Activated naive CD8-positive, alpha-beta T cell treated with anti-CD3 and anti-CD28 coated beads, Interleukin-2, amount 10 ng/mL, durations not matched to agents 7 days and 5 days (primary cell): Measurements from ENCODE around the gene SUPT4H1. TPM values are rescaled to one million over a fixed set of nuclear protein-coding genes. Genes with fewer than 3 reads are reported as not detected.

ENCODE experiments used
- ATAC-seq: fragments of 150-1000 bp; cut with Tn5 transposase; one replicate; pipeline ENCODE4 v1.10.0; 2021; ENCODE audit warnings: low read depth, moderate library complexity
- POLR2A ChIA-PET: fragments of 350-600 bp; sonication (Branson Sonifier 250); formaldehyde crosslinking; loops from one replicate; lab custom pipeline; 2021; ENCODE audit warnings: antibody characterized with exemption; lab: Charles Lee
- DNase-seq: peaks from one replicate; pipeline ENCODE4 v3.0.0; 2021
- H3K27ac Mint-ChIP-seq: one replicate; pipeline ENCODE4 v1.8.0; 2022; ENCODE audit warnings: mild to moderate bottlenecking, mixed read lengths
- H3K27me3 Mint-ChIP-seq: one replicate; pipeline ENCODE4 v1.8.0; 2022; ENCODE audit warnings: mild to moderate bottlenecking, moderate library complexity, mixed read lengths
- H3K36me3 Mint-ChIP-seq: one replicate; pipeline ENCODE4 v1.8.0; 2021; ENCODE audit warnings: mild to moderate bottlenecking, mixed read lengths
- H3K4me1 Mint-ChIP-seq: one replicate; pipeline ENCODE4 v1.8.0; 2021; ENCODE audit warnings: mixed read lengths
- H3K4me3 Mint-ChIP-seq: one replicate; pipeline ENCODE4 v1.8.0; 2022; ENCODE audit warnings: mild to moderate bottlenecking, moderate library complexity, mixed read lengths
- H3K9me3 Mint-ChIP-seq: one replicate; pipeline ENCODE4 v1.8.0; 2021; ENCODE audit warnings: mixed read lengths
- total RNA-seq, 2 experiments: library from RNA; stranded (reverse); gene quantifications; one replicate each; pipeline ENCODE4 v1.2.3, GENCODE V29; 2021

The SUPT4H1 gene
- total RNA-seq, 2 experiments from 2014 or later = 66.4 to 70.2 TPM

DNA sequence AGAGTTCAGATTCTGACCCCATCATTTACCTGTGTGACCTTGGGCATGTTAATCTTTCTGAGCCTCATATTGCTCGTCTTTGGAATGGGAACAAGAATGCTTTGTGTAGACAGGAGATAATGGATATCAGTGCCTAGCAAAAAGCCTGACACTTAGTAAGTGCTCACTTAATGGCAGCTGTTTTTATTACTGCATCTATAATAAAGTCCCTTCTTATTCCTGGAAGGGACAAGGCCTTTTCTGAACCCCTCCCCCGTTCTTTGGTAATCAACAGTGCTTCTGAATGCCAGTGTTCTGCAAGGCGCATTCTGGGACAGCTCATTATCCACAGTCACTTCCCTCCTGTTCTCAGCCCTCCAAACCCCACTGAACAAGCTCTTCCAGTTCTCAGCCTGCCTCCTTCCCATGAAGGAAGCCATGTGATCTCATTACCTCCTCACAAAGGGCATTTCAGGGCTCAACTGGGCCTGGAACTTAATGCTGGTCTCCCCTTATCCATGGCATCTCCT lies 25.1 kb upstream of the SUPT4H1 start:
- DNase-seq = no peak
- Mint-ChIP-seq H3K27me3 (no peaks in the 10 kb centered on the region), H3K27ac (no peak overlapping the region)

DNA sequence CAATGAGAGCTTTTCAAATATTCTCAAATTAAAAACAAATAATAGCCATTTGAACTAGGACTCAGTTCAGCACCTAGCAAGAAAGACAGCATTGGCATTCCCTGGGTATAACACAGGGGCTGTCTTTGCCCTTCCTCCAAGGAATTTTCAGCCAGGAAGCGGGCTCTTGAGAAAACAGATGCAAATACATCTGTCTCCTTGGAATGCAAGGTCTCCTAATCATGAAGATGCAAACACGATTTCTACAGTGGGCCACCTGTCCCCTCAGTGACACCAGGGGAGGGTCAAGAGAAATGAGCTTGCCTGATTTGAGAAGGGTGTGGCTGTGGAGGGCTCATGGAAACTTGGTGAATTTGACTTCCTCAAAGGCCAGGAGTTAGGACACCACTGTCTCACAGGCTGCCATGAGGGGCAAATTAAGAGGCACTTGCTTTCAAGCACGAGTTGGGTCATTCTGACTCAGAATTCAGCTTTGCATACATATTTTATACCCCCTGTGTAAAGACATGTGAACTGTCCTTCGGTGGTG lies 24.5 kb upstream of the SUPT4H1 start:
- ATAC-seq = no peak
- Mint-ChIP-seq H3K9me3 (no peaks in the 10 kb centered on the region), H3K27ac (no peak overlapping the region), H3K36me3 (no peaks in the 10 kb centered on the region), H3K4me1 (peaks cover 49% of the 10 kb centered on the region), H3K4me3 (no peak overlapping the region), H3K27me3 (no peaks in the 10 kb centered on the region)
- POLR2A ChIA-PET = interaction anchor here (1.1 to 2.8 kb wide), 2 partner anchors 24 to 40 kb away, joined by 3 to 12 read pairs; partner anchors contain the start of gene SUPT4H1
- no peak for DNase-seq

More for the DNA sequence above, 25.1 kb upstream of the SUPT4H1 start:
- no peak for ATAC-seq
- no peaks in the 10 kb centered on the region for H3K9me3 Mint-ChIP-seq
- H3K4me1 Mint-ChIP-seq = peaks cover 49% of the 10 kb centered on the region
- POLR2A ChIA-PET = interaction anchor here (1.1 to 2.8 kb wide), 2 partner anchors 24 to 41 kb away, joined by 3 to 12 read pairs; partner anchors contain the start of gene SUPT4H1
- H3K4me3 Mint-ChIP-seq = no peak overlapping the region
- H3K36me3 Mint-ChIP-seq = no peaks in the 10 kb centered on the region

DNA sequence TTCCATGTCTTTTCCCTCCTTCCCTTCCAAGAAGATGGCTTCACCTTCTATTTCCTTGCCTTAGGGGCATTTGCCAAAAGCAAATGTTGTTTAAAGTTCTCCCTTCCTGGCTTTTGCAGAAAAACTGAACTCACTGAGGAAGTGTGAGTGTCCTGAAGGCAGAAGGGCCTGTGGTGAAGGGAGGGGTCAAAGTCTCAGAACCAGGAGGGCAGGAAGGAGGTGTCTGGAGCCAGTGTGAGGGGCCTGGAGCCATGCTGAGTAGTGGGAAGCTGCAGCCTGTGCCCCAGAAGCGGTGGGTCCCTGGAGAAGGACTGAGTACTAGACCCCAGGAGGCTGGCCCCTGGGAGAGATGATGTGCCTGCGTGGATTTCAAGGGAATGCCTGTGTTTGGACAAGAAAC lies 23.8 kb upstream of the SUPT4H1 start:
- ATAC-seq = no peak
- no peaks in the 10 kb centered on the region for H3K9me3 Mint-ChIP-seq
- no peaks in the 10 kb centered on the region for H3K36me3 Mint-ChIP-seq
- no peak overlapping the region for H3K4me3 Mint-ChIP-seq
- H3K4me1 Mint-ChIP-seq = peaks cover 44% of the 10 kb centered on the region
- H3K27me3 Mint-ChIP-seq = no peaks in the 10 kb centered on the region
- H3K27ac Mint-ChIP-seq = no peak overlapping the region
- POLR2A ChIA-PET = no interaction called here
- no peak for DNase-seq

GRCh38 chr17:58375256-58375655 lies 23.3 kb upstream of the SUPT4H1 start:
- Mint-ChIP-seq H3K27me3 (no peaks in the 10 kb centered on the region), H3K4me3 (no peak overlapping the region), H3K27ac (no peak overlapping the region), H3K4me1 (peaks cover 41% of the 10 kb centered on the region), H3K9me3 (no peaks in the 10 kb centered on the region), H3K36me3 (no peaks in the 10 kb centered on the region)
- no peak for DNase-seq
- POLR2A ChIA-PET = no interaction called here
- ATAC-seq = no peak

DNA sequence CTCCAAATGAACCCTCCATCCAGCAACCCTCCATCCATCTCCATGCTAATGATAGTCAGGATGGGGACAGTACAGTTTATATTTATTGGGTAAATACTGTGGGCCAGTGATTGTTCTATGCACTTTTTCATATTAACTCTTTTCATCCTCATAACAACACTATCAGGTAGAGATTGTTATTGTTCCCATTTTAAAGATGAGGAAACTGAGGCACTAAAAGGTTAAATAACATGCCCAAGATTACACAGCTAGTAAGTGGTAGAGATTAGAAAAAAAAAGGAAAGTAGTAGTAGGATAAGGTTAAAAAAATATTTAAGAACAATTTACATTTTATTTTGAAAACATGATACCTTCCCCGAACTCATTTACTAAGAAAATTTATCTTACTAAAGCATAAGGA lies 21.9 kb upstream of the SUPT4H1 start:
- Mint-ChIP-seq H3K36me3 (no peaks in the 10 kb centered on the region), H3K27me3 (no peaks in the 10 kb centered on the region), H3K9me3 (no peaks in the 10 kb centered on the region), H3K4me1 (peaks cover 34% of the 10 kb centered on the region), H3K27ac (no peak overlapping the region), H3K4me3 (no peak overlapping the region)
- ATAC-seq (no peak), DNase-seq (no peak)
- POLR2A ChIA-PET = interaction anchor here (0.7 kb wide), 1 partner anchor 57 kb away, joined by 3 read pairs; no protein-coding TSS in a partner anchor

DNA sequence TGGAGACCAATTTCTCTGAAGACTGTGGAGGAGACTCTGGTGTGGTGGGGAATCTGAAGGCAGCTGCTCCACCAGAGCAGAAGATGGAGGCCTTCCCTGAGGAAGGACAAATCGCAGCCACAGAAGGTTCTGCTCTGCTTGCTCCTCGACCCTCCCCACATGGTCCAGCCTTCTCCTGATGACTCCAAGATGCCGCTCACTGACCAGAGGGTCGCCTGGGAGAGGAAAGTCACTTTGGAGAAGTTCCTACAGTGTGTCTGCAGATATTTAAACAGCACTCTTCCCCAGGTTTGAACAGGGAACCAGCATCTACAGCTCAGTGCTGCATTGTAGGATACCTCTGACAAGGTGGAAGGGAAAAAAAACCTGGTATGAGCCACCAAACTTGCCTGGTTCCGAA lies 21.0 kb upstream of the SUPT4H1 start:
- DNase-seq (no peak), ATAC-seq (no peak)
- Mint-ChIP-seq H3K4me1 (peaks cover 31% of the 10 kb centered on the region), H3K9me3 (no peaks in the 10 kb centered on the region), H3K27ac (no peak overlapping the region), H3K36me3 (no peaks in the 10 kb centered on the region), H3K4me3 (no peak overlapping the region), H3K27me3 (no peaks in the 10 kb centered on the region)
- POLR2A ChIA-PET = interaction anchor here (2.2 kb wide), 1 partner anchor 21 kb away, joined by 8 read pairs; the partner anchor contains the start of gene SUPT4H1

DNA sequence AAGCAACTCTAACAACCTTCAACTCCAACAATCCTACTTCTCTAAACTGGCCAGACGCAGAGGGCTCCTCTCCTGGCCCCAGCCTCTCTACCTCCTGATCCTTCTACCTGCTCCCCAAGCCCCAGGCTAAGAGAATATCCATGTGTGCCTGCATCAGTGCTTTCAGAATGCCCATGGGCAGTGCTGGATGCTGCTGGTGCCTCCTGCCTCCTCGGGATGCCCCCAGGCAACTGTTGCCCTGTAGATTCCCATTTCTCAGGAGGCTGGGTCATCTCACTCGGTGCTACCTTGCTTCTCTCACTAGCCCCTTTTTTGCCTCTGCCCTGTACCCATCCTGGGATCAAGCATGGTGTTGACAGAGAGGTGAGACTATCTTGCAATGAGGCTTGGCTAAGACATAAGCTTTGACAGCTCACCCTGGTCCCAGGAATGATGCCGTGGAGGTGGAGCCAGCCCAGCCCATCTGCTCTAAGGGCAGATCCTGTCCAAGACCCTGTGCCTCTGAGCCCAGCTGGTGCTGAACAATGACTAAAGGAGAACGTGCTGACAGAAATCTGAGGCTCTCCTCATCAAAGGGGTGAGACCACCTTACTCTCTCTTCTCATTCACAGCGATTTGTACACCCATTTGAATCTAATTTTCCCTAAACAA lies 19.4 kb upstream of the SUPT4H1 start:
- H3K9me3 Mint-ChIP-seq = no peaks in the 10 kb centered on the region
- ATAC-seq = no peak
- DNase-seq = no peak
- no peak overlapping the region for H3K4me3 Mint-ChIP-seq
- H3K27me3 Mint-ChIP-seq = no peaks in the 10 kb centered on the region
- no peak overlapping the region for H3K27ac Mint-ChIP-seq
- H3K4me1 Mint-ChIP-seq = peaks cover 22% of the 10 kb centered on the region
- H3K36me3 Mint-ChIP-seq = no peaks in the 10 kb centered on the region
- POLR2A ChIA-PET = interaction anchor here (2.2 kb wide), 1 partner anchor 19 kb away, joined by 8 read pairs; the partner anchor contains the start of gene SUPT4H1

DNA sequence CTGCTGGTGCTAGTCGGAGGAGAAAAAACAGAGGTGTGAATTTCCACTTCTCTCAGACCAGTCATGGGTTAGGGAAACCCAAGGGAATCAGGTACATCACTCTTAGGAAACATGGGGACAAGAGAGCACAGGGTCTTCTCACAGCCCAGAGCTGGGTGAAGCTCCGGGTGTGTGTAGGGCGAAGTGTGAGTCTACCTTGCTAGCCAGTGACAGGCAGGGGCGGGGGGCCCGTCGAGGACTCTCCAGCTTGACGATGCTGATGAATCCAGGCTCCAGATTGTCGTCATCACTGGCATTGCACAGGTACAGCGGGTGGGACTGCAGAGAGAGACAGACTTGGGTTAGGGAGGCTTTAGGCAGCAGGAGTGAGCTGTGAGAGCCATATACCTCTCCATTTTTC lies 18.7 kb upstream of the SUPT4H1 start:
- DNase-seq = no peak
- no peaks in the 10 kb centered on the region for H3K27me3 Mint-ChIP-seq
- no peaks in the 10 kb centered on the region for H3K9me3 Mint-ChIP-seq
- POLR2A ChIA-PET = interaction anchor here (2.2 kb wide), 1 partner anchor 18 kb away, joined by 8 read pairs; the partner anchor contains the start of gene SUPT4H1
- peak overlapping the region; percentile 37 for H3K27ac Mint-ChIP-seq
- H3K4me1 Mint-ChIP-seq = peaks cover 20% of the 10 kb centered on the region
- H3K4me3 Mint-ChIP-seq = no peak overlapping the region
- ATAC-seq = no peak
- H3K36me3 Mint-ChIP-seq = no peaks in the 10 kb centered on the region

- POLR2A ChIA-PET = no interaction called here
- no peaks in the 10 kb centered on the region for H3K9me3 Mint-ChIP-seq
- H3K27me3 Mint-ChIP-seq = no peaks in the 10 kb centered on the region
- DNase-seq (no peak), ATAC-seq (no peak)
- peak overlapping the region; percentile 37 for H3K27ac Mint-ChIP-seq
- no peaks in the 10 kb centered on the region for H3K36me3 Mint-ChIP-seq
- no peak overlapping the region for H3K4me3 Mint-ChIP-seq
- peaks cover 17% of the 10 kb centered on the region for H3K4me1 Mint-ChIP-seq
Measured at GRCh38 chr17:58370309-58370708, 18.3 kb upstream of the SUPT4H1 start.

- H3K4me3 Mint-ChIP-seq = no peak overlapping the region
- no peaks in the 10 kb centered on the region for H3K27me3 Mint-ChIP-seq
- POLR2A ChIA-PET = interaction anchor here (0.6 to 1.3 kb wide), 2 partner anchors 9 to 25 kb away, joined by 3 read pairs; no protein-coding TSS in a partner anchor
- no peaks in the 10 kb centered on the region for H3K9me3 Mint-ChIP-seq
- peaks cover 16% of the 10 kb centered on the region for H3K4me1 Mint-ChIP-seq
- H3K36me3 Mint-ChIP-seq = no peaks in the 10 kb centered on the region
- DNase-seq = no peak
- H3K27ac Mint-ChIP-seq = peak overlapping the region; percentile 9
- ATAC-seq = no peak
Measured at GRCh38 chr17:58369214-58370031, 17.4 kb upstream of the SUPT4H1 start.

DNA sequence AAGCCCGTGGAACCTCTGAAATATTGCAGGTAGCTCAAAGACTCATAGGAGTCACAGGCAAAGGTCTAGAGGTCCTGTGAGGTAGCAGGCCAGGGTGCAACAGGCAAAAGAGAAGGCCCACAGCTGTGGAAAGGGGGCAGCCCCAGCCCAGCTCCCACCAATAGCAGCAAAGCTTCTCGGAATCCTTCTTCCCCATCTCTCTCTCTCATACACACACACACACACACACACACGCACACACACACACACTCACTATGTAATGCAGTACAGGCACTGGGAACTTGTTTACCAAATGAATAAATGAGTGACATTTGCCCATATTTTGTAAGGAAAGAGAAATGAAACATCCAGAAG lies 16.8 kb upstream of the SUPT4H1 start:
- no peaks in the 10 kb centered on the region for H3K27me3 Mint-ChIP-seq
- no peak for ATAC-seq
- peaks cover 16% of the 10 kb centered on the region for H3K4me1 Mint-ChIP-seq
- H3K36me3 Mint-ChIP-seq = no peaks in the 10 kb centered on the region
- no peak for DNase-seq
- no peak overlapping the region for H3K4me3 Mint-ChIP-seq
- POLR2A ChIA-PET = interaction anchor here (0.8 to 1.3 kb wide), 2 partner anchors 8 to 9 kb away, joined by 3 read pairs; no protein-coding TSS in a partner anchor
- H3K9me3 Mint-ChIP-seq = no peaks in the 10 kb centered on the region
- no peak overlapping the region for H3K27ac Mint-ChIP-seq

DNA sequence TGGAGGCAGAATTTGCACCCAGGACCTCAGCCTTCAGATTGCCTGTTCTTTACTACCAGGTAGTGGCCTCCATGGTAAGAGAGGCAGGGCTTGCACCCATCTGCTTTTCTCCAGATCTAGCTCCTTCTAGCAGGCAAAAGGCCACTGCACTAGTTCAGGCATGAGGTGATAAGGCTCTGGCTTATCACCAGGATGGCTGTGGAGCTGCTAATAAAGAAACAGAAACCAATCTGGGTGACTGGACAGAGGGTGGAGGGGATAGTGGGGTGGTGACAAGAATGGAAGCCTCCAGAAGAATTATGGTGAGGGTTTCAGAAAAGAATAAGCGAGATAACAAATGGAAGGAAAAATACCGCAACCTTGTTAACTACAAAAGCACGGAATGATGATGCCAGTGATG lies 15.5 kb upstream of the SUPT4H1 start:
- no peak for ATAC-seq
- POLR2A ChIA-PET = no interaction called here

DNA sequence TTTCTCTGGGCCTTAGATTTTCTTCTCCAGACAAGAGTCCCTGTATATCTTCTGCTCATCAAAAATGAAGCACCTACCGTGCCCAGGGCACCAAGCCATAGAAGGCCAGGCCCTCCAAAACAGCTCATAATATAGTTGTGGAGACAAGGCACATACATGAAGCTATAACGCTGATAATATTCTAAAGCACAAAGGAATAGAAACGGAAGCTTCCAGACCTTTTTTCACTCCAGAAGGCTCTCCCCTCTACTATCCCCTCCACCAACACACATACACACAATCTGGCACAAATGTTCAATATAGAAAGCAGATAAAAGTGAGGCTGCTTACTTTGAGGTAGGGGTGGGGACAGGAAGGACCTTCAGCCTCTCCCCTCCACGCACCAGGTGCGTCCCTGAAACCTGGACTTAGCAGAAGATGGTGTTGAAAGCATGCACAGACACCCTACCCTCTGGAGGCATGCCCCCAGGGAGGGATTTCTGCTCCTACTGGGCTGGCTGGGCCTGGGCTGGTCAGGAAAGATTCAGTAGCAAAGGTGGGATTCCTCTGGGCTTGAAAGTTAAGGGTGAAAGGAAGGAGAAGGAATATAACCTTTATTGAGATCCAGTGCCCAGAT lies 14.1 kb upstream of the SUPT4H1 start:
- POLR2A ChIA-PET = interaction anchor here (0.7 to 0.9 kb wide), 2 partner anchors 13 to 48 kb away, joined by 4 to 6 read pairs; no protein-coding TSS in a partner anchor
- no peak for DNase-seq
- no peak for ATAC-seq
- Mint-ChIP-seq H3K27ac (no peak overlapping the region), H3K9me3 (no peaks in the 10 kb centered on the region), H3K4me3 (no peak overlapping the region), H3K27me3 (no peaks in the 10 kb centered on the region), H3K4me1 (peaks cover 4% of the 10 kb centered on the region), H3K36me3 (no peaks in the 10 kb centered on the region)

More for the DNA sequence above, 15.5 kb upstream of the SUPT4H1 start:
- no peaks in the 10 kb centered on the region for H3K27me3 Mint-ChIP-seq
- H3K36me3 Mint-ChIP-seq = no peaks in the 10 kb centered on the region
- no peak overlapping the region for H3K4me3 Mint-ChIP-seq
- H3K9me3 Mint-ChIP-seq = no peaks in the 10 kb centered on the region
- DNase-seq = no peak
- H3K4me1 Mint-ChIP-seq = peaks cover 12% of the 10 kb centered on the region
- H3K27ac Mint-ChIP-seq = no peak overlapping the region
